DOHH2 (cell line): ENCODE data around the gene KLHL6.

Experiments
- CTCF ChIP-seq: fragments of 200-600 bp; sonication (generic); IDR thresholded peaks from one replicate; pipeline ENCODE4 v1.5.1; 2014; ENCODE audit warnings: antibody characterized with exemption, mild to moderate bottlenecking, low read depth, low read length; ENCODE audit not compliant: poor library complexity, severe bottlenecking
- EZH2phosphoT487 ChIP-seq: fragments of 200-600 bp; sonication (generic); IDR thresholded peaks from 2 replicates; pipeline ENCODE4 v1.6.1; 2017; ENCODE audit warnings: borderline replicate concordance, mild to moderate bottlenecking, antibody characterized with exemption, low read length, moderate library complexity, mixed read lengths

- no peak for TF ChIP-seq CTCF
- TF ChIP-seq EZH2phosphoT487: no peak
Observed at GRCh38 chr3:183532620-183533411, 22.7 kb downstream of the KLHL6 start.
